ENCODE measurements around the gene CRISPLD2. TPM values are rescaled to one million over a fixed set of nuclear protein-coding genes. Genes with fewer than 3 reads are reported as not detected.
A peak's percentile ranks its signal among the peaks of the same experiment; 100 is the strongest.

CRISPLD2 gene
- total RNA-seq, 2 donors from 2014 or later, result 27.5 to 129 TPM

DNA sequence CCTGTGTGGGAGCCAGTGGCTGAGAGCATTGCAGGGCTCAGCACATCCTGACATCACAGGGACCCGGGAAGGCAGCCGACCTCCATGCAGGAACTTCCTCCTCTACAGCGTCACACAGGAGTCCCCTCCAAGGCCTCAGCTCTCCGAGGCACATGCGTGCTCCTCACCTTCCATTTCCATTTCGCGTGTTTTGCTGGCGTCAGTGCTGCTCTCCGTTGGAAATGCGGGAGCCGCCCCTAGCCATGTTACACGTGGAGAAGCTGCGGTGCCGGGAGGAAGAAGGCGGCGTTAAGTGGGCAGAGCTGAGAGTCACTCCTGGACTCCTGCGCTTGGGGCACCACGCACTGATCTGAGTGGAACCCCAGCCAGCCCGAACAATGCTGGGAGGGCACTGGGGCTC lies 25.2 kb upstream of the CRISPLD2 start:
- intact Hi-C loops (cut with DNase I), result no loop called here

GRCh38 chr16:84795329-84796053 lies 24.3 kb upstream of the CRISPLD2 start:
- H3K27ac ChIP-seq, result peak overlapping the region in 1 of 4 donors; percentile 33
- TF ChIP-seq POLR2A (IDR thresholded peaks at IDR 0.05) (no peak), CTCF (IDR thresholded peaks at IDR 0.05) (no peak)
- no peaks in the 10 kb centered on the region for H3K4me1 ChIP-seq
- intact Hi-C loops (cut with DNase I), result no loop called here
- ATAC-seq (peak; percentile 78), DNase-seq (peak; percentile 33 to 57 (median 48))
- 82% methylated on average over 6 to 22 of the region's 22 CpGs for WGBS, 2 donors
- no peaks in the 10 kb centered on the region for H3K27me3 ChIP-seq
- no peak overlapping the region for H3K4me3 ChIP-seq
- no peaks in the 10 kb centered on the region for H3K9me3 ChIP-seq
- no peaks in the 10 kb centered on the region for H3K36me3 ChIP-seq (replicated peaks in 1 of 2; ENCODE audit: insufficient read depth in 1 of 2, low read depth in 2 of 2)

More for the DNA sequence above, 25.2 kb upstream of the CRISPLD2 start:
- Histone ChIP-seq H3K27ac (no peak overlapping the region), H3K27me3 (no peaks in the 10 kb centered on the region), H3K4me3 (no peak overlapping the region), H3K4me1 (no peaks in the 10 kb centered on the region), H3K36me3 (replicated peaks in 1 of 2; ENCODE audit: insufficient read depth in 1 of 2, low read depth in 2 of 2) (no peaks in the 10 kb centered on the region), H3K9me3 (no peaks in the 10 kb centered on the region)
- ATAC-seq (no peak), DNase-seq (no peak)
- TF ChIP-seq CTCF (IDR thresholded peaks at IDR 0.05), result no peak
- no peak for TF ChIP-seq POLR2A (IDR thresholded peaks at IDR 0.05)
- WGBS, 2 donors, result 89 to 91% methylated on average over 15 to 19 of the region's 19 CpGs

GRCh38 chr16:84800158-84800978 lies 19.4 kb upstream of the CRISPLD2 start:
- TF ChIP-seq CTCF (IDR thresholded peaks at IDR 0.05) (no peak), POLR2A (IDR thresholded peaks at IDR 0.05) (no peak)
- WGBS, 2 donors, result 62 to 65% methylated on average over 7 to 8 of the region's 8 CpGs
- no peak overlapping the region for H3K27ac ChIP-seq
- no peak for DNase-seq
- no peak for ATAC-seq
- H3K9me3 ChIP-seq, result no peaks in the 10 kb centered on the region
- no peak overlapping the region for H3K4me3 ChIP-seq
- intact Hi-C loops (cut with DNase I), result no loop called here
- H3K36me3 ChIP-seq (replicated peaks in 1 of 2; ENCODE audit: insufficient read depth in 1 of 2, low read depth in 2 of 2), result no peaks in the 10 kb centered on the region
- H3K27me3 ChIP-seq, result no peaks in the 10 kb centered on the region
- no peaks in the 10 kb centered on the region for H3K4me1 ChIP-seq

GRCh38 chr16:84803146-84803545 lies 16.6 kb upstream of the CRISPLD2 start:
- ATAC-seq, result no peak
- TF ChIP-seq POLR2A (IDR thresholded peaks at IDR 0.05) (no peak), CTCF (IDR thresholded peaks at IDR 0.05) (no peak)
- Histone ChIP-seq H3K36me3 (replicated peaks in 1 of 2; ENCODE audit: insufficient read depth in 1 of 2, low read depth in 2 of 2) (no peaks in the 10 kb centered on the region), H3K4me3 (no peak overlapping the region), H3K27me3 (no peaks in the 10 kb centered on the region), H3K27ac (no peak overlapping the region), H3K9me3 (no peaks in the 10 kb centered on the region), H3K4me1 (no peaks in the 10 kb centered on the region)
- intact Hi-C loops (cut with DNase I), result no loop called here
- WGBS, 2 donors, result 65 to 76% methylated on average over 9 of the region's 9 CpGs
- no peak for DNase-seq

Data from body of pancreas (tissue), 4 donors.